GM18505 (cell line): ENCODE results near the gene VTI1A.
"Not testable (repeated sequence)": the region's sequence is repeated elsewhere in the genome, so short reads cannot be mapped to it uniquely, and the experiment has no call there.

Experiments used
- ATAC-seq: cut with Tn5 transposase; IDR thresholded peaks from one replicate; pipeline ENCODE4 v1.9.1; 2021; ENCODE audit not compliant: unreplicated experiment
- POLR2A ChIP-seq: IDR thresholded peaks from 4 replicates; pipeline ENCODE4 v1.6.1; 2011; ENCODE audit warnings: borderline replicate concordance; ENCODE audit not compliant: insufficient read depth, insufficient read length; ENCODE audit errors: extremely low read depth

VTI1A gene

GRCh38 chr10:112465299-112465883 lies 18.4 kb downstream of the VTI1A start:
- ATAC-seq, result no peak
- no peak for TF ChIP-seq POLR2A

- no peak for TF ChIP-seq POLR2A
- ATAC-seq, result no peak
Measured at GRCh38 chr10:112466802-112467201, 19.8 kb downstream of the VTI1A start.

GRCh38 chr10:112467541-112468075 lies 20.6 kb downstream of the VTI1A start:
- ATAC-seq, result no peak
- TF ChIP-seq POLR2A, result no peak

GRCh38 chr10:112471878-112472487 lies 25.0 kb downstream of the VTI1A start:
- no peak for TF ChIP-seq POLR2A
- ATAC-seq, result peak; percentile 57

DNA sequence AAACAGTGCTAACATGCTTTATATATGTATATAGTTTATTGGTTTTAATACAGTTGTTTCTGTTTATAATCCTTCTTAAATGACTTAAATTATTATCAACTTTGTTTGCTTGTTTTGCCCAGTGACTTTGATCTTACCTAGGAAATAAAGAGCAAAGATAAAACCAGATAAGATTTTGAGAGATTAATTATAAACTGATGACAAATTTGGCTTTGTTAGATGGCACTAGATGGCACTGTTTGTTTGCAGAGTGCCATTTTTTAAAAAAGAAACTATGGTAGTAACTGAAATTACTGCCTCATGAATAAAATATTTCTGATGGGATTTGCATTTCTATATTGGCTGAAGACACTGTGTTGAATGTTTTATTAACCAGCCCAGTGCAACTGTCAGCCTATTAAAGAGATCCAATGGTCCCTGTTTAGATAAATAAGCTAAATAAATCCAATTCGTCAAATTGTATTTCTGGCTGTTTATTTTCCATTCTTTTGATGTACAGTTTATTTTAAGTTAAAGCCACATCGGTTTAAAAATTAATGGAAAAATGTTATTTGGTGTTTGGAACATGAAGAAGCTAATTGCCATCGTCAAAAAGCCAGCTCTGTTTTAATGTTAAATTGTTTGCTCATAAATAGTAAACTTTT lies 28.7 kb downstream of the VTI1A start:
- TF ChIP-seq POLR2A, result no peak
- no peak for ATAC-seq

DNA sequence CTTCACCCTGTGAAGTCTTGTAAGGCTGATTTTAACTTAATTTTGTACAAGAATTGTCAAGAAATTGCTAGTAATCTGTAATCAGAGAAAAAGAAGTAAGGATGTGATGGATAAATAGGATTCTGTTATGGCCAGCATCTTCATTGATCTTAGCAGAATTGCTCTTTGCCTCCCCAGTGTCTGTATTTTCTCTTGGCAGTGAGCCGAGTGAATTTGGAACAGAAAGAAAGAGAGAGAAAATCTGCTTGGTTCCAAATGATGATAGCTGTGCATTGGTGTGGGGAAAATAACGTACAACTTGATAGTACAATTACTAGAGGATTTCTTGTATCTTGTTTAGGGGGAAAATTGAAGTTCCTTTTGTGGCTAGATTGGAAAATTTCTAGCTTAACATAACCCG lies 34.6 kb downstream of the VTI1A start:
- no peak for TF ChIP-seq POLR2A
- ATAC-seq, result no peak

DNA sequence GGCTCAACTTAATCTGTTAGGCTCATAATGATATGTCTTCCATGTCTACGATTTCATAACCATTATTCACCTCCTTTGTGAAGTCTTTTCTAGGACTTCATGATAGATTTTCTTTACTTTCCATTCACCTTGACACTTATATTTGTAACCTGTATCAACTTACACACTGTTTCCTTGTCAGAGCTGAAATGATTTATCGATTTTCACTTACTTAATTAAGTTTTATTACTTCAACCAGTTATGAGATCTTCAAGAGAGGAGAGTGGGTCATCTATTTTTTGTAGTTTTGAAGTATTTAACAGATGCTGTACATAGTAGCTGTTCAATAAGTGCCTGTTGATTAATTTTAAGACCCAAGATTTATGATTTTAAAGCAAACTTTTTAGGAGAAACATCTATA lies 37.4 kb downstream of the VTI1A start:
- no peak for TF ChIP-seq POLR2A
- ATAC-seq, result no peak

GRCh38 chr10:112487964-112488363 lies 40.9 kb downstream of the VTI1A start:
- no peak for ATAC-seq
- TF ChIP-seq POLR2A, result no peak

DNA sequence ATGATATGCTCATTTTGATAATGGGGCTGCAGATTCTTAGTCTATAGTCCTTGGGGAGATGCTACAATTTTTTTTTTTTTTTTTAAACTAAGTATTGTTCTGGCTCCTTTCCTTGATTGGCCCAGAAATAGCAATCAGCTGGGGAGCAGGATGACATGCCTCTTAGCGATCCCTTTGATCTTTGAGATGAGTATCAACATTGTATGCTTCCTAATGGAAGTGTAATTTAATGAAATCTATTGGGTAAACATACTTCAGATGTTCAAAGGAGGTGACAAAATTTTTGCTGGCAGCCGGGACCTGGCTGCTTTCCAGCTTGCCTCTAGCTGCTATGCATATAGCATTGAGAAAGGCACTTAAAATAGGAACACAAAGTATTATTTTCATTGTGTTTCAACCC lies 43.5 kb downstream of the VTI1A start:
- no peak for TF ChIP-seq POLR2A
- no peak for ATAC-seq

GRCh38 chr10:112491144-112491543 lies 44.1 kb downstream of the VTI1A start:
- no peak for TF ChIP-seq POLR2A
- no peak for ATAC-seq

DNA sequence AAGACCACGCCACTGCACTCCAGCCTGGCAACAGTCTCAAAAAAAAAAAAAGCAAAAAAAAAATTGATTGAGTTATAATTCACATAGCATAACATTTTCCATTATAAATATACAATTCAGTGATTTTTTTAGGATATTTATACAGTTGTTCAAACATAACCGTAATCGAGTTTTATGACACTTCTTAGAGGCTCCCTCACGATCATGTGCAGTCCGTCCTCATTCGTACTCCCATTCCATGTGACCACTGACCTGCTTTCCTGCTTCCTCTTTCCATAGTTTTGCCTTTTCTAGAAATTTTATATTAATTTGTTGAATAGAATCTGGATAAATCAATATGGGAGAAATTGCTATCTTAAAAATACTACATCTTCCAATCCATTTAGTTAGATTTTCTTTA lies 45.7 kb downstream of the VTI1A start:
- TF ChIP-seq POLR2A, result no peak
- no peak for ATAC-seq

DNA sequence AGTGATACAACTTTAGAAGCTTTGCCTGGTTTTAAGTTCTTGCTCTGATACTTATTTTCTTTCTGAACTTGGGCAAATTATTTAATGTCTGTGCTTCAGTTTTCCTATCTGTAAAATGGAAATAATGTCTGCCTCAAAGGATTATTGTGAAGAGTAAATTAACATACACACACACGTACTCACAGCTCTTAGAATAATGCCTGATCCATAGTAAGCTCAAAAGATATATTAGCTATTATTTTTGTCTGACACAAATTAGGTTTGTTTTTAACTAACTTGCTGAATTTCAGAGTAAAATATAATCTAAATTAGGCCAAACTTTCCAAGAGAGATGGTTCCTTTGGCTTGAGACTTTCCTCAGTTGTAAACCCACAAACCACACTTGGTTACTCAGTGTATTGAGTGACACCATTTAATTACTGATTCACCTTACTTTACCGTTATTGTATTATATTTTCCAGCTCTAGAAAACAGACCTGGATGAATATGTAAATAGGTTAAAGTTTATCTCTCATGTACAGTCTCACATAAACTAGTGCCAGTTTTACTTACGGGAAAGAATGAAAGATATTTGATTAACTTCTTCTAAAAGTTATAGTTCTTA lies 50.4 kb downstream of the VTI1A start:
- ATAC-seq, result no peak
- TF ChIP-seq POLR2A, result no peak

- no peak for TF ChIP-seq POLR2A
- no peak for ATAC-seq
Measured at GRCh38 chr10:112498806-112499205, 51.8 kb downstream of the VTI1A start.

DNA sequence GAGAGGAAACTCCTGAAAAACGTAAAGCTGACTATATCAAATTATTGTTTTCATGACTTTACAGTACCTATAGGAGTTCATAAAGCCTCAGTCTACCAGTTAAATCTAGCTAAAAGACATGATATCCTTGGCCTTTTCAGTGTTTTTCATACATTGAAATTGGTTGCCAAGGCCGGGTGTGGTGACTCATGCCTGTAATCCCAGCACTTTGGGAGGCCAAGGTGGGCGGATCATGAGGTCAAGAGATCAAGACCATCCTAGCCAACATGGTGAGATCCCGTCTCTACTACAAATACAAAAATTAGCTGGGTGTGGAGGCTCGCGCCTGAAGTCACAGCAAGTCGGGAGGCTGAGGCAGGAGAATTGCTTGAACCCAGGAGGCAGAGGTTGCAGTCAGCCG lies 53.0 kb downstream of the VTI1A start:
- ATAC-seq, result not testable (repeated sequence)
